Measurements from ENCODE around the gene ATP6V0A1. TPM values are rescaled to one million over a fixed set of nuclear protein-coding genes. Genes with fewer than 3 reads are reported as not detected.
"Not testable (repeated sequence)": the region's sequence is repeated elsewhere in the genome, so short reads cannot be mapped to it uniquely, and the experiment has no call there.

Gene ATP6V0A1
- total RNA-seq, 3 donors from 2014 or later: 53.1 to 74.5 (median 60.0) TPM

DNA sequence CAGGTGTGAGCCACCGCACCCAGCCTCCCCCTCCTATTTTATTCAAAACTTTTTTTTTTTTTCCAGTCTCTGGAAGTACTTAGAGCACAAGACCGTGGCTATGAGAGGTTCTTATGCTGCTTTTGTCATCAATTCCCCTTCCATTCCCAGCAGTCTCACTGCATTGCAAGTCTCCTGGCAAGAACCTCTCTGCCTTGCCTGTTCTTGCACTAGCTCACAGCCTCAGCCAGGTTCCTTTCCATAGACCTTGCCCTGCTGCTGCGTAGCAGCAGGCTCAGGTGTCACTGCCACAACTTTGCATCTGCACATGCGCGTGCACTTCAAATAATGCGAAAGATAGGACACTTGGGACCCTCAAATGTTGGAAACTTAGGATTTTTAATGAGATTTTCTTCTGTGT is 15.6 kb downstream of the ATP6V0A1 start:
- DNase-seq (ENCODE audit: low spot score in 2 of 2): no peak
- no peak for TF ChIP-seq POLR2A (IDR thresholded peaks at IDR 0.05)
- no peak for TF ChIP-seq POLR2AphosphoS5 (IDR thresholded peaks at IDR 0.05)
- TF ChIP-seq, protein P1, sequence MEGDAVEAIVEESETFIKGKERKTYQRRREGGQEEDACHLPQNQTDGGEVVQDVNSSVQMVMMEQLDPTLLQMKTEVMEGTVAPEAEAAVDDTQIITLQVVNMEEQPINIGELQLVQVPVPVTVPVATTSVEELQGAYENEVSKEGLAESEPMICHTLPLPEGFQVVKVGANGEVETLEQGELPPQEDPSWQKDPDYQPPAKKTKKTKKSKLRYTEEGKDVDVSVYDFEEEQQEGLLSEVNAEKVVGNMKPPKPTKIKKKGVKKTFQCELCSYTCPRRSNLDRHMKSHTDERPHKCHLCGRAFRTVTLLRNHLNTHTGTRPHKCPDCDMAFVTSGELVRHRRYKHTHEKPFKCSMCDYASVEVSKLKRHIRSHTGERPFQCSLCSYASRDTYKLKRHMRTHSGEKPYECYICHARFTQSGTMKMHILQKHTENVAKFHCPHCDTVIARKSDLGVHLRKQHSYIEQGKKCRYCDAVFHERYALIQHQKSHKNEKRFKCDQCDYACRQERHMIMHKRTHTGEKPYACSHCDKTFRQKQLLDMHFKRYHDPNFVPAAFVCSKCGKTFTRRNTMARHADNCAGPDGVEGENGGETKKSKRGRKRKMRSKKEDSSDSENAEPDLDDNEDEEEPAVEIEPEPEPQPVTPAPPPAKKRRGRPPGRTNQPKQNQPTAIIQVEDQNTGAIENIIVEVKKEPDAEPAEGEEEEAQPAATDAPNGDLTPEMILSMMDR (IDR thresholded peaks at IDR 0.05): no peak
- H3K4me1 ChIP-seq: no peaks in the 10 kb centered on the region
- H3K27ac ChIP-seq: no peak overlapping the region
- intact Hi-C loops (cut with DNase I; ENCODE audit: low total_unique reads): no loop called here
- H3K4me3 ChIP-seq: no peak overlapping the region
- no peaks in the 10 kb centered on the region for H3K27me3 ChIP-seq
- no peaks in the 10 kb centered on the region for H3K9me3 ChIP-seq
- H3K36me3 ChIP-seq: no peaks in the 10 kb centered on the region

DNA sequence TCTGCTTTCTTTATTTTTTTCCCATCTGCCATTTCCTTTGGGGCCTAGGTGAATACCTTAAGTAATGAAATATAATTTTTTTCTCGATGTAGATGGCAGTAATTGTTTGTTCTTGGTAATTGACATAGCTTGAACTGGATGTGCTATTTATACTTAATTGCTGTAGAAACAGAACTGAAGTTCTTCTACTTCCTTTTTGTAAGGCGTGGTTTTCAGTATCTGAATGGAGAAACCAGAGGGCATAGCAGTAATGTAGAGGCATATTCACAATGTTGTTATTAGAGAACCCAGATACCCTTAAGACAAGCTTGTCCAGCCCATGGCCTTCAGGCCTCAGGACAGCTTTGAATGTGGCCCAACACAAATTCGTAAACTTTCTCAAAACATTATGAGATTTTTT is 16.4 kb downstream of the ATP6V0A1 start:
- no peak for DNase-seq (ENCODE audit: low spot score in 2 of 2)
- Histone ChIP-seq H3K27ac (peak overlapping the region; percentile 54 to 58), H3K9me3 (no peaks in the 10 kb centered on the region), H3K36me3 (no peaks in the 10 kb centered on the region), H3K4me3 (no peak overlapping the region), H3K4me1 (no peaks in the 10 kb centered on the region), H3K27me3 (no peaks in the 10 kb centered on the region)
- intact Hi-C loops (cut with DNase I; ENCODE audit: low total_unique reads): no loop called here
- TF ChIP-seq, protein P1 (IDR thresholded peaks at IDR 0.05): no peak
- TF ChIP-seq POLR2A (IDR thresholded peaks at IDR 0.05): no peak
- no peak for TF ChIP-seq POLR2AphosphoS5 (IDR thresholded peaks at IDR 0.05)

DNA sequence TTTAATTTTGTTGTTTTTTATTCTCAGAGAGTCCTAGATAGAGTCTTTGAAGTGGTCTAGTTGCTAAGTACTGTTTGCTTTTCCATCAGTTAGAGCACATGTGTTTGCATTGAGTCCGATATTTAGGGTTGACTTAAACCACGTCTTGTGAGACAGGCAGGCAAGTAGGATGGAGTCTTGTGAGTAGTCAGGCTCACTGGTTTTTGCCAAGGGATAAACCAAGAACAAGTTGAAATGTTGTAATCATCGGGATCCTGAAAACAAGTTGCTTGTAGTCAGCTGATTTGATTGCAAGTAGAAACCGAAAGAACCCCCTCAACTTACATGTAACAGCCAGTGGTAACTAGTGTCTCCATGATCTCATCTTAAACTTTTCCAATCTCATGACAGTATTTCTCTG is 17.2 kb downstream of the ATP6V0A1 start:
- no peaks in the 10 kb centered on the region for H3K9me3 ChIP-seq
- intact Hi-C loops (cut with DNase I; ENCODE audit: low total_unique reads): no loop called here
- H3K4me1 ChIP-seq: no peaks in the 10 kb centered on the region
- no peak for DNase-seq (ENCODE audit: low spot score in 2 of 2)
- H3K36me3 ChIP-seq: no peaks in the 10 kb centered on the region
- peak overlapping the region; percentile 54 to 58 for H3K27ac ChIP-seq
- no peak overlapping the region for H3K4me3 ChIP-seq
- H3K27me3 ChIP-seq: no peaks in the 10 kb centered on the region
- peak in 1 of 3 donors; percentile 48 for TF ChIP-seq POLR2AphosphoS5 (IDR thresholded peaks at IDR 0.05)
- TF ChIP-seq, protein P1 (IDR thresholded peaks at IDR 0.05): no peak

DNA sequence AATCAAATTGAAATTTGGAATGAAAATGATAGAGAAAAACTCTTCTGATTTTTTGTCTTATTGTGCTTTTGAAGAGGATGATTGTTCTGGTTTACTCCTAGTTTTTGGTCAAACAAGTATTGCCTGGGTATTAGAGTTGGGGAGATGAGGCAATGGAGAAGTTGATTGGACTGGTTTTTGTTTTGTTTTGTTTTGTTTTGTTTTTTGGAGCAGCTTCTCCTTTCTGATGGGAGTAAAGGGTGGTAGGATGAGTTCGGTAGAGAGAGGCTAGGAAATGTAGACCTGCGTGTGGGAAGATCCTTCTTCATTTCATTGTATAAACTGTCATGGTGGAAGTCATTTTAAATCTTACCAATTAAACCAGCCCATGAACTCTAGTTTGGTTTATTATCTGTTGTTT is 17.7 kb downstream of the ATP6V0A1 start:
- Histone ChIP-seq H3K4me3 (no peak overlapping the region), H3K27me3 (no peaks in the 10 kb centered on the region), H3K36me3 (no peaks in the 10 kb centered on the region), H3K9me3 (no peaks in the 10 kb centered on the region), H3K4me1 (no peaks in the 10 kb centered on the region), H3K27ac (peak overlapping the region; percentile 54 to 78)
- no peak for DNase-seq (ENCODE audit: low spot score in 2 of 2)
- intact Hi-C loops (cut with DNase I; ENCODE audit: low total_unique reads): no loop called here
- TF ChIP-seq POLR2AphosphoS5 (IDR thresholded peaks at IDR 0.05) (no peak), POLR2A (IDR thresholded peaks at IDR 0.05) (no peak)
- TF ChIP-seq, protein P1 (IDR thresholded peaks at IDR 0.05): no peak

DNA sequence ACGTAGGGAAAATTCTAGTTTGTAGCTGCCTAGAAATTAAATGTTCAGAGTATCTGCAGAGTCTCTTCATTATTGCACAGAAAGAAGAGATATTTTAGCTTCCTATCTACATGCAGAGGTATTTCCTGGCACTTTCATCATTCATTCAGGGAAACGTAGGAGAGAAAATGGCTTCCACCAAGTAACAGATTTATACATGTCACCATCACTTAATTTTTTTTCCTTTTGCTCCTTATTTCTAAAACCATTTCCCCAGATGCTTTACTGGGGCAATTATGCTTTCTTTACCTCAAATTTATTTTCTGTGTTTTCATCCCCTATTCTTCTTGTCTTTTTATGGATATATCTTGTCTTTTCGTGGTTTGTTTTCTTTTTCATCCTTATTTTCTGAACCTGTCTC is 18.5 kb downstream of the ATP6V0A1 start:
- H3K27ac ChIP-seq: peak overlapping the region; percentile 54 to 78
- no peak for DNase-seq (ENCODE audit: low spot score in 2 of 2)
- no peaks in the 10 kb centered on the region for H3K9me3 ChIP-seq
- no peak overlapping the region for H3K4me3 ChIP-seq
- no peaks in the 10 kb centered on the region for H3K4me1 ChIP-seq
- no peaks in the 10 kb centered on the region for H3K36me3 ChIP-seq
- intact Hi-C loops (cut with DNase I; ENCODE audit: low total_unique reads): no loop called here
- no peaks in the 10 kb centered on the region for H3K27me3 ChIP-seq
- TF ChIP-seq POLR2AphosphoS5 (IDR thresholded peaks at IDR 0.05): no peak
- TF ChIP-seq POLR2A (IDR thresholded peaks at IDR 0.05): no peak
- TF ChIP-seq, protein P1 (IDR thresholded peaks at IDR 0.05): no peak

DNA sequence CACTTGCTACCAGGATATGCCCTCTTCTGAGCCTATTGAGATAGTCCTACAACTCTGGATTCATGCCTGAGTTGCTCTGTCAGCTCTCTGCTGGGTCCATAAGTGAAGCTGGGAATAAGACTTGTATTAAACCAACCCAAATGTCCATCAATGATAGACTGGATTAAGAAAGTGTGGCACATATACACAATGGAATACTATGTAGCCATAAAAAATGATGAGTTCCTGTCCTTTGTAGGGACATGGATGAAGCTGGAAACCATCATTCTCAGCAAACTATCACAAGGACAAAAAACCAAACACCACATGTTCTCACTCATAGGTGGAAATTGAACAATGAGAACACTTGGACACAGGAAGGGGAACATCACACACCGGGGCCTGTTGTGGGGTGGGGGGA is 19.1 kb downstream of the ATP6V0A1 start:
- H3K4me1 ChIP-seq; intact Hi-C loops (cut with DNase I; ENCODE audit: low total_unique reads); H3K27me3 ChIP-seq; DNase-seq (ENCODE audit: low spot score in 2 of 2); H3K4me3 ChIP-seq; H3K9me3 ChIP-seq; H3K36me3 ChIP-seq: not testable (repeated sequence)
- peak overlapping the region in 1 of 2 donors; percentile 23 for H3K27ac ChIP-seq
